ENCODE results near the gene GPATCH2.

The GPATCH2 gene

GRCh38 chr1:217417363-217417762 is 213.5 kb downstream of the GPATCH2 start:
- TF ChIP-seq GATA2 (IDR thresholded peaks at IDR 0.05; ENCODE audit: low read depth, low read length) (no peak), GATA3 (IDR thresholded peaks at IDR 0.05; ENCODE audit: low read depth, low read length) (no peak)

DNA sequence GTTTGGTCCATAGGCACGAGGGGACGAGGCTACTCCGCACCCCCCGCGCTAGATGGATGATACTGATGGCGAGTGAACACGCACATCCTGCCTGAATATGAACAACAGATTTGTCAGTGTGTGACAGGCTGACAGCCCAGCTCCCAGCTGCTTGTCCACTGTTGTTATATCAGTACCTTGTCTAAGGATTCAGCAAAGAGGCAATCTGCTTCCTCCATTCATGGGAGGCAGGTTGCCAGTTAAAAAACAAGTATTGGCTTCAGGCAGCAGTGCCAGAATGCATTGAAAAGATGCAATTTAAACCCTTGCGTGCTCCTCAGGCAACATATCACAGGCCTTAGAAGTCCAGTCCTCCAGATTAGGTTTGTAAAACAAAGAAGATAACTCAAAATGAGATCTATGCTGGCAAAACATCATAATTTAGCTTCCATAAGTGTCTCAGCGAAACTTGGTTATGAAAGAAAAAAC is 223.3 kb downstream of the GPATCH2 start:
- TF ChIP-seq GATA3 (IDR thresholded peaks at IDR 0.05; ENCODE audit: low read depth, low read length) (no peak), GATA2 (IDR thresholded peaks at IDR 0.05; ENCODE audit: low read depth, low read length) (peak; percentile 77)

GRCh38 chr1:217403026-217403720 is 227.7 kb downstream of the GPATCH2 start:
- TF ChIP-seq GATA2 (IDR thresholded peaks at IDR 0.05; ENCODE audit: low read depth, low read length) = no peak
- TF ChIP-seq GATA3 (IDR thresholded peaks at IDR 0.05; ENCODE audit: low read depth, low read length) = no peak

DNA sequence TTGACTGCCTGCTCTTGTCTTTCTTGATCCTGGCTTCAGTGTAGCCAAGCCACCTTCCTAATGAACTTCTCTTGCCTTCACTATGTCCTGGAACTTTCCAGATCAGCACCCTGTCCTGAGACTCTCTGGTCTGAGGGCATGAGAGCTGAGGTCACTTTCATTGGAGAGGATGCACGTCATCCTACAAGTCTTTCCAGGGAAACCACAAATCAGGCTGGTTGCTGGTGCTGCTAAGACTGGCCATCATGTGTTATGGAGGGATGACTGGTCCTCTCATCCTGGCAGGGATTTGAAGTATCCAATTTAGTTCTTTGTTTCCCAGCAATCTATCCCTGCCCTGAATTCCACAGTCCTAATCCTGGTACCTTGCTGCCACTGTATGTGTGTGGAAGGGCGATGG is 228.6 kb downstream of the GPATCH2 start:
- TF ChIP-seq GATA3 (IDR thresholded peaks at IDR 0.05; ENCODE audit: low read depth, low read length) (no peak), GATA2 (IDR thresholded peaks at IDR 0.05; ENCODE audit: low read depth, low read length) (no peak)

- no peak for TF ChIP-seq GATA2 (IDR thresholded peaks at IDR 0.05; ENCODE audit: low read depth, low read length)
- no peak for TF ChIP-seq GATA3 (IDR thresholded peaks at IDR 0.05; ENCODE audit: low read depth, low read length)
These were observed 237.0 kb downstream of the GPATCH2 start for GRCh38 chr1:217393896-217394295.

GRCh38 chr1:217392441-217392840 is 238.4 kb downstream of the GPATCH2 start:
- TF ChIP-seq GATA3 (IDR thresholded peaks at IDR 0.05; ENCODE audit: low read depth, low read length) = no peak
- no peak for TF ChIP-seq GATA2 (IDR thresholded peaks at IDR 0.05; ENCODE audit: low read depth, low read length)

DNA sequence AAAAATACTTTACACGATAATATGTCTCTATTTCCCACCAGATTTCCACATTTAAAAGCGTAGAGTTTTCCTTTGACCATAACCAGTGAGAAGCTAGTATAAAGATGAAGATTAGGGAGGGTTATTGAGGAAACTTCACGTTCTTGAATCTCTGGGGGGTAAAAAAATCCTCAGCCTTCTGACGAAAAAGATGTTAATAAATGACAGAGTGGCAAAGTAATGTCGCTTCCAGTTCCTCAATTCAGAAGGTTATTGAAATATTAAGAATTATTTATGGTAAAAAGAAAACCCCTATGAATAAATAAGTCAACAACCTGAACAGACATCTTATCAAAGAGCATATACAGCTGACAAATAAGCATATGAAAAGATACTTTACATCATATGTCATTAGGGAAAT is 241.0 kb downstream of the GPATCH2 start:
- TF ChIP-seq GATA2 (IDR thresholded peaks at IDR 0.05; ENCODE audit: low read depth, low read length) = no peak
- no peak for TF ChIP-seq GATA3 (IDR thresholded peaks at IDR 0.05; ENCODE audit: low read depth, low read length)

DNA sequence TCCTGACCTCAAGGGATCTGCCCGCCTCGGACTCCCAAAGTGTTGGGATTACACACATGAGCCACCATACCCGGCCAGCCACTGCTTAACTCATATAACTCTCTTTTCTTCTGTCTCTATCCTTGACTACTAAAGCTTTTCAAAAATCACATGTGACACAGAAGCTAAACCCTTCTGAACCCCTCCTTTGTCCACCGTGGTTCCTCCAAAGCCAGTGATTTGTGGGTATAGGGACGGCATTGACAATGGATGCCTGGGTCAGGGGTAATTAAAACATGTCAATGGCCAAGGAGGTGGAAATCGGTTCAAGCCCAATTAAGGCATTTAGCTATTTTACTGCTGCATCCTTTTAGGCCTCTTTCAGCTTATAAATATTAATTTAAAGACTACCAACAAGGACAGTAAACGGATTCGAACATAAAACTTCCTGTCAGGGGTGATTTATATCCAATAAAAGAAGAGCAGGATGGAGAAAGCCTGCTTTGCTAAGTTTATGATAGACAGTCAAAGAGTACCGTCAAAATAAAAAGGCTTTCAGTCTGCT is 242.3 kb downstream of the GPATCH2 start:
- TF ChIP-seq GATA2 (IDR thresholded peaks at IDR 0.05; ENCODE audit: low read depth, low read length) (no peak), GATA3 (IDR thresholded peaks at IDR 0.05; ENCODE audit: low read depth, low read length) (no peak)

- TF ChIP-seq GATA2 (IDR thresholded peaks at IDR 0.05; ENCODE audit: low read depth, low read length) (no peak), GATA3 (IDR thresholded peaks at IDR 0.05; ENCODE audit: low read depth, low read length) (no peak)
These were observed 251.6 kb downstream of the GPATCH2 start for GRCh38 chr1:217379336-217379735.
